NCI-H146 (cell line): ENCODE measurements around the gene ZDHHC11.

ENCODE experiments used
- DNase-seq: peaks from one replicate; lab custom pipeline; 2025; lab: John Stamatoyannopoulos, UW

Gene ZDHHC11, protein sequence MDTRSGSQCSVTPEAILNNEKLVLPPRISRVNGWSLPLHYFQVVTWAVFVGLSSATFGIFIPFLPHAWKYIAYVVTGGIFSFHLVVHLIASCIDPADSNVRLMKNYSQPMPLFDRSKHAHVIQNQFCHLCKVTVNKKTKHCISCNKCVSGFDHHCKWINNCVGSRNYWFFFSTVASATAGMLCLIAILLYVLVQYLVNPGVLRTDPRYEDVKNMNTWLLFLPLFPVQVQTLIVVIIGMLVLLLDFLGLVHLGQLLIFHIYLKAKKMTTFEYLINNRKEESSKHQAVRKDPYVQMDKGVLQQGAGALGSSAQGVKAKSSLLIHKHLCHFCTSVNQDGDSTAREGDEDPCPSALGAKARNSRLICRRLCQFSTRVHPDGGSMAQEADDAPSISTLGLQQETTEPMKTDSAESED

GRCh38 chr5:850511-851006 lies at the start of gene ZDHHC11:
Gene ZDHHC11 (minus strand): TSS chr5:850986. CDS start chr5:850602, 384 bp downstream.
- peak; percentile 85 for DNase-seq

GRCh38 chr5:893711-894110 lies 42.9 kb upstream of the ZDHHC11 start:
- DNase-seq = peak; percentile 71

- no peak for DNase-seq
Measured at GRCh38 chr5:893137-893506, 42.3 kb upstream of the ZDHHC11 start.

- DNase-seq = peak; percentile 83
Measured at GRCh38 chr5:892394-893136, 41.8 kb upstream of the ZDHHC11 start, which contains the start of the genes BRD9 and TRIP13. Gene BRD9 (minus strand): TSS chr5:892801. CDS start chr5:892657, 144 bp downstream. Gene TRIP13 (plus strand): TSS chr5:892884. CDS start chr5:892999, 115 bp downstream.

- DNase-seq = peak; percentile 56
Measured at GRCh38 chr5:891837-892393, 41.1 kb upstream of the ZDHHC11 start.

- DNase-seq = no peak
Measured at GRCh38 chr5:891117-891836, 40.5 kb upstream of the ZDHHC11 start.

DNA sequence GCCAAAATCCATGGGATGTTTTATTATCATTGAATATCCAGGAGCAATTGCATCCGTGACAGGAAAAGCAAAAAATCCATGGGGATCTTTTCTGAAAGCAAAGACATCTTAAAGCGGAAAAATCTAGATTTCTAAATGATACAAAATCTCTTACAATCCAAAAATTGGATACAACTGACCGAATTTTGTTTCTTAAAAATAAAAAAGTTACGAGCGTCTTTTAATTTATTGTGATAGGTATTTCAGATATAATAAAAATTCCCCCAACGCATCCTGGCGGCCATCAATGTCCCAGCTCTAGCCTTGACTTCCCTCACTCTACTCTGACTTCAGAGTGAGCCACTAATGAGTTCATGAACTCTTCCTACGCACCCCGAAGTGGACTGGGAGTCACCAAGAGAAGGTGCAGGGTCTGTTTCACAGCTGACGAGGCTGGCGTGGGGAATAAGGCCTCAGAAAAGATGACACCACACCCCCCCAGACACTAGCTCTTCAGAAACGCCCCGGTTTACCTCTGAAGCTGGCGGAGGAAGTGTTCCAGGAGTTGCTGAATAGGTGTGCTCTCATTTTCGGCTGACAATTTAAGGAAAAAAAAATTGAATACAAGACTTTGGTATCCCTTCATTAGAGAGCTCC lies 38.4 kb upstream of the ZDHHC11 start:
- no peak for DNase-seq

- no peak for DNase-seq
Measured at GRCh38 chr5:888638-889035, 37.9 kb upstream of the ZDHHC11 start.

- DNase-seq = no peak
Measured at GRCh38 chr5:887947-888637, 37.3 kb upstream of the ZDHHC11 start.

DNA sequence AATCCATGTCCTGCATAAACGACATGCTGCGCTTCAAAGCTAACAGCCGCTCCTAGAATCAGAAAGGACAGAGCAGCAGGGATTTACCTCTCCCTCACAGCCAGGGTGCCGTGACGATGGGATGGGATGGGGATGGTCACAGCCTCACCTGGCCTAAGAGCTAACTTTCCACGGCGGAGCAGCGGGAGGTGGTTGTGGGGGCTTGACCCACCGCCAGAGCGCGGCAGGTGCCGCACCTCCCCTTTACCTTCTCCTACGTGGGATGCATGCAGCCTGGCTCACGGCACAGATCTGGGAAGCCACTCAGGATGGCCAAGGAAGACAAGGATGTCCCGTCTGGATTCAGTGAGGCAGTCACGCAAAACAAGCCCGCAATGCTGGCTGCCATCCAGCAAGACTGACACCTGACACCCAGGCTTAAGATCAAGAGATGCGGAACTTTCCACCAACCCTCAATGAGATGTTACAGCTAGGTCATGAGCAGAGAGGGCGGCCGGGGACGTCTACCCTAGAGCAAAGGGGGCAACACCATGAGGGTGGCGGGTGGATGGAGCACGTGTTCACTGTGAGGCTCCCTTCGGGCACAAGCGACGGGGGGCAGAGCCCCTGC lies 36.0 kb upstream of the ZDHHC11 start:
- DNase-seq = no peak

GRCh38 chr5:886036-886435 lies 35.2 kb upstream of the ZDHHC11 start:
- DNase-seq = no peak

GRCh38 chr5:885529-885928 lies 34.7 kb upstream of the ZDHHC11 start:
- no peak for DNase-seq

DNA sequence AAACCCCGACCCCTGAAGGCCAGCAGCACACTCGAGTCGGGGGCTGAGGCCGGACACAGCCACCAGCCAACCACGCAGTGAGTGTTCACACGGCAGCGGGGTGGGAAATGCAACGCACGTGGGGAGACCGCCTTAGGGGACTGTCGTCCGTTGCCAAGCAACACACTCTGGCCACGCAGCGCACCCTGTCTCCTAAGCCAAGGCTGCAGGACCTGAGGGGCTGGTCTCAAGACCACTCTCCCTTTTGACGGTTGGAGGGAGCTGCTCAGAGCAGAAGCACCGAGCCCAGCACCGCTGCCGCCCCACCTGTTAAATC lies 34.3 kb upstream of the ZDHHC11 start:
- DNase-seq = no peak

GRCh38 chr5:884345-885126 lies 33.8 kb upstream of the ZDHHC11 start:
- no peak for DNase-seq

- no peak for DNase-seq
Measured at GRCh38 chr5:883475-884181, 32.8 kb upstream of the ZDHHC11 start.

GRCh38 chr5:882253-883183 lies 31.7 kb upstream of the ZDHHC11 start:
- DNase-seq = no peak

DNA sequence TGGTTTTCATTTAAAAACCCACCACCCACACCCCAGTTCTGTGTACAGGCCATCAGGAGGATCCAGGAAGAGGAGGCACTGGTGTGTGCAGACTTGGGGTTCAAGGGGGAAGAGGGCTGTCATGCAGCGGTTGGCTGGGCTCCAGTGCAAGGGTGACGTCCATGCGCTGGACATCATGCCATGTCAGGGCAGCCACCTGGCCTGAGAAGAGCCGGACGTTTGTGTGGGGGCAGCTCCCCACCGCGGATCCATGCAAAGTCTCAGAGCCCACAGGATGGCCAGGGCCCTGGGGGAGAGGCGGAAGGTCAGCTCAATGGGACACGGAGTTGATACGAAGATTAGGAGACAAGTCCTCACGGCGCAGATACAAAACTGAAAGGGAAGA lies 30.8 kb upstream of the ZDHHC11 start:
- no peak for DNase-seq
